HG02938 (cell line): ENCODE results near the gene NEK9.
"Not testable (repeated sequence)": the region's sequence is repeated elsewhere in the genome, so short reads cannot be mapped to it uniquely, and the experiment has no call there.

Source experiments
- ATAC-seq: cut with Tn5 transposase; IDR thresholded peaks from one replicate; pipeline ENCODE4 v1.9.1; 2021; ENCODE audit warnings: mild to moderate bottlenecking, moderate library complexity; ENCODE audit not compliant: unreplicated experiment

Gene NEK9

DNA sequence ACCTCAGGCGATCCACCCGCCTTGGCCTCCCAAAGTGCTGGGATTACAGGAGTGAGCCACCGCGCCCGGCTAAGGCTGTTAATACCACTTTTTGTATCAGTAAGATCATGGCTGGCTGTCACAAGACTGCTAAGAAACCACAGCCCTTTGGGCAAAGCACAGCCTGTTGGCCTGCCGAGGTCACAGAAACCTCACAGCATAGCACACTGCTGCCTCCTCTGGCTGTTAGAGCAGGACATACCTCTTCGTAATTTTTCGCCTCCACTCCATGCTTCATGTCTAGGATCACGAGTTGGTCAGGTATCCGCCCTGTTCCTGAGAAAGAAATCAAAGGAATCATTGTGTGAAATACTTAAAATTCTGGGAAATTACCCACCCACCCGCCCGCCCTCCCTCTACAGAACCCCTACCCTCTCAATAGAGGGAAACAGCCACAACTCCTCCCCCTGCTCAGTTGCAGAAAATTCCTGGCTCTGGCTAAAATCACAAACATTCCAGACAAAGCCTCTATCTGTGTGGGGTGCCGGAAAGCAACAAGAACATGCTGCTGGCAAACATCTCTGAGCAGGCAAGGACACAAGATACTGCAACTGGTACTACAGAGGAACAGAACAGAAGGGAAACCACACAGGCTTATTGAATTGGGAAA lies 20.7 kb upstream of the NEK9 start:
- no peak for ATAC-seq

- ATAC-seq: no peak
These were observed 18.1 kb upstream of the NEK9 start for GRCh38 chr14:75144944-75145343.

DNA sequence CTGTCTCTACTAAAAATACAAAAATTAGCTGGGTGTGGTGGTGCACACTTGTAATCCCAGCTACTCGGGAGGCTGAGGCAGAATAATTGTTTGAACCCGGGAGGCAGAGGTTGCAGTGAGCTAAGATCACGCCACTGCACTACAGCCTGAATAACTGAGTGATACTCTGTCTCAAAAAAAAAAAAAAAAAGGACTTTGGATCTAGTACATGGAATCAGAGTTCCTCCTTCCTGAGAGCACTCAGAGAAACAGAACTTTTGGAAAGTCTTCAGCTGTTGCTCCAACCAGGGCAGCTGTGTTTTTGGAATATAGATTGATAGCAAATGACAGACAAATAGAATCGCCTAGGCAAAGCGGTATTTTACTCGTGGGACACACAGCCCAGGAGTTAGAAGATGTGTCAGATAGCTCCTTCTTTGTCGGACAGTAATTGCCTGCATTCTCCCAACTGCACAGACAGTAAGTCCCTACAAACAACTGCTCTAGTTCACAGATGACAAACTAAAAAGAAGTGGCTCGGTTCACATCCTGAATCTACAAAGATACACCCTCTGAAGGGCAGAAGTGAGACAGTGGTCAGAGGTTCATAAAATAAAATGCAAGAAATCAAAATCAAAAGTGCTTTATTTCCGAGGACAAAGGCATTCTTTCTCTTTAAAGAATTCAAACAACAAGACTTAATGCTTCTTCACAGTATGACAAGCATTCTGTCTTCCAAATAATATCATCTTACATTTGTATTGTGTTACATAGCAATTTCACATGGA lies 17.1 kb upstream of the NEK9 start:
- no peak for ATAC-seq

DNA sequence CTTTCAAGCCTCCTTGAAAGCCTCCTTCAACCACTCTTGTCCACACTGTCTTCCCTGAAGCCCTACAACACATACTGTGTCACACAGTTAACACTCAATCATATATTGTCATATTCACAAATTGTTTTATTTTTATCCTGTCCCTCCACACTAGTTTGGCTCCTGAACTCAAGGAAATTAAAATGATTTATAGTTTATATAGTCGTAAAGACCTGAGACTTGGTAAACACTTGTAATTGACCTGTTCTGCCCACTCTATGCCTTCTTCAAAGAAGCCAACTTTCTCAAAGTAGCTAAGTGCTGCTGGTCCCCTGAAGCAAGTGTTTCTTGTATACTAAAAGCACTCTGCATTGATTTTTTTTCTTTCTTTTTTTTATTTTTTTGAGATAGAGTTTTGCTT lies 15.6 kb upstream of the NEK9 start:
- ATAC-seq: no peak

DNA sequence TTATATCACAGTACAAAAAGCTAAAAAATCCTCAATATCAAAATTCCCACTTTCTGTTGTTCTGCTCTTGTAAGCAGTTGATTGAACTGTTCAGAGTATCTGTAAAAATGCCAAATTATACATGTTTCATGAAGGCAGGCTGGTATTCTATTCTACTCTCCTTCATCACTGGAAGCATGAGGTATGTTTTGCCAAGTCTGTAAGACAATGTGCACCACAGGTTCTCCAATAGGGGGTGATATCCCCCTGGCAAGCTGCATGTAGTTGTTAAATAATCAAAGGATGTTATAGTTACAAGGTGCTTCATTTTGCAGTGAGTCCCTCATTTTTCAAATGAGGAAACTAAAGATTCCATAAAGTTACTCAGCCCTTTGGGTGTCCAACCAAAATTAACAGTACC lies 15.1 kb upstream of the NEK9 start:
- no peak for ATAC-seq

DNA sequence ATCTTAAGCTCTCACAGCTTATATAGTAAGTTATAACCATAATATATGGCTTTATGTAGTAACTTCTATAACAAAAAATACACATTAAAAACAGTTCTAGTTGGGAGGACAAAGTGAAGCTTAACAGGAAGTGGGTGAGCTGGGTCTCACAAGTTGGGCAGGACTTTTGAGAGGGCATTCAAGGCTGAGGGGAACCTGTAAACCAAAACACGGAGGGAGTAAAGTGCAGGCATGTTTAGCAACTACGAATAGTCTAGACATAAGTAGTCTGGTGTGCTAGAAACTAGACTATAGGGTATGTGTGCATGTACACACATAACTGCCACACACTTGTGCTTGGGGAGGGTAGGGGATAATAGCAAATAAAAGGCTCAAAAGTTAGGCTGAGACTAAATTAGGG lies 14.2 kb upstream of the NEK9 start:
- ATAC-seq: no peak

DNA sequence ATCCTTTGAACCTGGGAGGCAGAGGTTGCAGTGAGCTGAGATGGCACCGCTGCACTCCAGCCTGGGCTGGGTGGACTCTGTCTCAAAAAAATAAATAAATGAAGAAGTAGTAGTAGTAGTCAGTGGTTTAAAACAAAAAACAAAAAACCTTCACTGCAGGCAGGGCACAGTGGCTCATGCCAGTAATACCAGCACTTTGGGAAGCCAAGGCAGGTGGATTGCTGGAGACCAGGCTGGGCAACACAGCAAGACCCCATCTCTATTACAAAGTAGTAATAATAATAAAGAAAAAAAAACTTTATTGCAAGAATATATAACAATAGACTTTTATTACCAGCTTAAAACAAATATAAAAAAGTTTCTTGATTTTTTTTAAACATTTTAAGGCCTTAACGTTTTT lies 13.8 kb upstream of the NEK9 start:
- no peak for ATAC-seq

DNA sequence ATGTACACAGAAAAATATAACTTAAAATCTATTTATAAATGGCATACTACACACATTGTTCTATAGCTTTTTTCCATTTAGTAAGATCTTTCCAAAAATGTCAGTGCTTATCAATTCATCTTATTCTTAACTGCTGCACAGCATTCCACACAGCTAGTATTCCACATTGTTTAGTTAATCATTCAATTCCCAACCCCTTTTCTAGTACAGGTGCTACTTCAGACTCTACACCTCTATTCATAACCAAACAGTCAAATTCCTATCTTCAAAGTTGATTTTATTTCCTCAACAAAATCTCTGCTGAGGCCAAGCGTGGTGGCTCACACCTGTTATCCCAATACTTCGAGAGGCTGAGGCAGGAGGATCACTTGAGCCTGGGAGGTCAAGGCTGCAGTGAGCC lies 12.3 kb upstream of the NEK9 start:
- ATAC-seq: no peak

DNA sequence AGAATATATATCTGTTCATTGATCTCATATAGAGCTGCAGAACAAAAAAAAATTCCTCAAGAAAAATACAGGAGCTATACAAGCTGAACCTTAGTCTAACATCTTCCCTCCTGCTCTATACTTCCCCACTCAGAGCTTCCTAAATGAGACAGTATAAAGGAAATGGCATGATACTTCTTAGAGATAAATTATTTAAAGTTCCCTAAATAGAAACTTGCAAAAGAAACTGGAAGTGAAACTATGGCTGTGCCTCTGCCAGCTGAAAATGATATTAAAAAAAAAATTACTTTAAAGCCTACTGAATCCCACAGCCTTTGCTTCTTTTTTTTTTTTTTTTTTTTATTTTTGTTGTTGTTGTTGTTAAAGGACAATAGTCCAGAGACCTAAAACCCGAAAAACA lies 11.6 kb upstream of the NEK9 start:
- no peak for ATAC-seq

DNA sequence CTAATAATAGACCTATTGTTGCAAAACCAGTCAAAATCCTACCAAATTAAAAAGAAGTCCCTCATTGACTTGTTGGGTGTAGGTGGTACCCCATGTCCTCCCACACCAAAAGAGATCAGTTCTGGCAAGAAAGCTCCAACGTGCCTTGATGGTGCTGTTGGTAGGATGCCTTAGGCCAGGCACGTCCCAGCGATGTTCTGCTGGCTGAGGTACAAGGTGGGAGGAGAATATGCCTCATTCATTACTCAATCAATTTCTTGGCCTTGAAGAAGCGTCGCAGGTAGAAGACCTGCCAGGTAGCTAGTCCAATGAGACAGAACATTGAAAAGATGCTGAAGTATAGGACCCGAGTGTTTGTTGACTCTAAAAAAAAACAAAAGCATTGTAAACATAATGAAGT lies 7.8 kb upstream of the NEK9 start:
- no peak for ATAC-seq

DNA sequence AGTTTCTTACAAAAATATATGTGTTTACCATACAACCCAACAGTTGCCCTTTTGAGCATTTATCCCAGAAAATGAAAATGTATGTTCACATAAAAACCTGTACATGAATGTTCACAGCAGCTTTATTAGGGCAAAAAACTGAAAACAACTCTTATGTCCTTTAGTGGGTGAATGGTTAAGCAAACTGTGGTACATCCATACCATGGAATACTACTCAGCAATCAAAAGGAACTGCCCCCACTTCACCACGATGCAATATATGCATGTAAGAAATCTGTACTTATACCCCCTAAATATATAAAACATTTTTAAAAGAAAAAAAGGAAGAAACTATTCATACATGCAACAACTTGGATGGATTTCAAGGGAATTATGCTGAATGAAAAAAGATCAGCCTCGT lies 6.7 kb upstream of the NEK9 start:
- ATAC-seq: no peak

DNA sequence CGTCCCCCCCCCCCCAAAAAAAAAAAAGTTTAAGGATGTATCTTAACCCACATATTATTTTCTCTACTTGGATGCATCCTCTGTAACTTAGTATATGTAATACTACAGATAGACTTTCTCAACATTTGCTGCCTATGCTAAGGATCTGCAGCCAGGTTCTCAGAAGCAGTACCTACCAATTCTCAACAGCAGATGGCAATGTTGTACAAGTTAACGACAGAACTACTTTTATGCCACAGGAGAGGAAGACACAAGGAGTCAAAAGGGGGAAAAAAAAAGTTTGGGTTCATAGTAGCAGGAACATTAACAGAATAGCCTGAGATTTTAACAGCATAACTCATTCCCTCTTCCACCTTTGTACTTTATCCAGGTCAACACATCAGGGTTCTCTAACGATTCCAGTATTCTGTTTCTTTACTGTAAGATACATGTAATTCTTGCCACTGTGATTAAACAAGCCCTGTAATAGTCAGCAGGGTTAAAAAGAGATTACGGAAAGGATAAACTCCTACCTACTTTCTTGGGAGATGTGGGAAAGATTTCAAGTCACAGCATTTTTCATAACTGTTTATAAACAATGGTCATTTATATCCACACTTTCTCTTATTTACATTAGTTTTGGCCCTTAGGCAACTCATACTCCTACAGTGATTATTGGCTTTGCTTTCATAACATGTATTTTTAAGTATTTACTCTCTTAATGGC lies 5.7 kb upstream of the NEK9 start:
- no peak for ATAC-seq

DNA sequence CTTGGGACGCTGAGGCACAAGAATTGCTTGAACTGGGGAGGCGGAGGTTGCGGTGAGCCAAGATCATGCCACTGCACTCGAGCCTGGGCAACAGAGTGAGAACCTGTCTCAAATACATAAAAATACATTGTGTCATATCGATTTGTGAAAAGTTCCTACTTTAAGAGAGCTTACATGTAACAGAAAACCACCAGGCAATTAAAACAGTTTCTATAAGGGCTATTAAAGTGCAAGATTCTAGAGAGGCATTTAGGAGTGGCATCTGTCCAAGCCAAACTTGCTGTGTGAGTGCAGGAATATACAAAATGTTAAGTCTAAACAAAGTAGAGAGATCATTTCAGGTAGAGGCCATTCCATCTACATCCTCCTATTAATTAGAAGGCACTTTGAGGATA lies 1.7 kb upstream of the NEK9 start:
- no peak for ATAC-seq

DNA sequence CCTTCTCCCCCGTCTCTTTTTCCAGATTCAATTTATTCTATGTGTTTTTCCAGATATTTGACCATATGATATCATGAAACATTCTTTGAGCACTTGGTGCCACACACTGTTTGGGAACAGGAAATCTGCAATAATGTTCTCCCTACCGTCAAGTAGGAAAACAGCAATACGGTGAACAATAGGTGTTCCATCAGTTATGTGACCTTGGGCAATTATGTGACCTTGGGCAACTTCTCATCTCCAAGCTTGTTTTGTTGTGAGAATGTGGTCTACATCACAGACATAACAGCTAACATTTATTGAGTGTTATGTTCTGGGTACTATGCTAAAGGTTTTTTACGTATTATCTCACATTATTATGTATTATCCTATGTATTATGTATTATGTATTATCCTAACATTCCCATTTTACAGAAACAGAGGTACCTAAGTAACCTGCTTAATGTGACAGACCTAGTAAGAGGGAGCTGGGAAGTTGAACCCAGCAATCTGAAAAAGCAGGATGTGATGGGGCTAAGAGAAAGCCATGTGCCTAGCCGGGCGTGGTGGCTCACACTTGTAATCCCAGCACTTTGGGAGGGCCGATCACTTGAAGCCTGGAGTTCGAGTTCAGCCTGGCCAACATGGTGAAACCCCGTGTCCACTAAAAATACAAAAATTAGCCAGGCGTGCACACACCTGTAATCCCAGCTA lies 1.2 kb upstream of the NEK9 start:
- no peak for ATAC-seq

GRCh38 chr14:75127474-75127820 lies 599 bp upstream of the NEK9 start:
- ATAC-seq: not testable (repeated sequence)

GRCh38 chr14:75126121-75126544 lies 715 bp downstream of the NEK9 start:
- ATAC-seq: no peak

DNA sequence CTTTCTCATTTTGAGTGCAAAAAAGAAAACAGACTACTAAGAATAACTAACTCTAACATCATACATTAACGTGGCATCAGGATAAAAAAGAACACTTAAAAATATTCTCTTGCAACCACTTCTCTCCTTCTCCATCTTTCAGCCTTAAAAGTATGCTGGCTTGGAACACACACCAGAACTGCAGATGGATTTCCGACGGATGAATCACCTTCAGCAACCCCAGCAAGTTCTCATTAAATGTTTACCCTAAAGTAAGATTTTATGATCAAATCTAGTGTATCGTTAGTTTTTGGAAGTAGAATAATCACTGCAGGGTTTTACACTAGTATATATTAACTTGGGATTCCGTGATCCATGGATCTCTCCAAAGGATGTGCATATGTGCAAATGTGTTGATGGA lies 1.2 kb downstream of the NEK9 start:
- ATAC-seq: no peak

GRCh38 chr14:75123991-75124390 lies 2.9 kb downstream of the NEK9 start:
- no peak for ATAC-seq

GRCh38 chr14:75121552-75121951 lies 5.3 kb downstream of the NEK9 start:
- ATAC-seq: no peak

DNA sequence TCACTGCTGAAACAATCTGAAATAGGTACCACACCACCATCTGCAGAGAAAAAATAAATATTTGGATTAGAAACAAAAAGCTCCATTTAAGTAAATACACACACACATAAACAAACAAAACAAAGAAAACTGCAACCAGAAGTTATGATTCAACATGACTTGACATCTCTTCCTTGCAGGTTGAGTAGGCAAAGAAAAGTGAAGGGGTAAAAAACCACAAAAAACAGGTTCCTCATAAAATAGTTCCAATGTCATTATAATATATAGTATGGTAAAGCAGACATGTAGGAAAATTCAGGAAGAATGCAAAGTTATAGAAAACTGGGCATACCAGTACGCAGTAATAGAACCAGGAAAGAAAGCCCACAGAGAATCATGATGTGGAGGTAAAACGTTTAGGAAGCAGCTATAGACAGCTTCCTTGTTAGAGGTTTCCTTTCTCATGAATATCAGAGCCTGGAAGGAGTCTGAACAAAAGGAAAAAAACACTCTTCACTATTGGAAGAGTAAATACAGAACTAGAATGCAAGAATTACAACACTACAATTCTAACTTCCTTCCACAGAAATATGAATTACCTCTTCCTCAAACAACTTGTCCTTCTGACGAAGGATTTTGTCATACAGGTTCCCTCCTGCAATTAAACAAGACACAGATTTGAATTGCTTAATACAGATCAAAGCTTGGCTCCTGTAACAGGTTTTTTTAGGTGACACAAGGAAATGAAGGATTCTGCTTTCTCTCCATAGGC lies 6.1 kb downstream of the NEK9 start:
- ATAC-seq: no peak

DNA sequence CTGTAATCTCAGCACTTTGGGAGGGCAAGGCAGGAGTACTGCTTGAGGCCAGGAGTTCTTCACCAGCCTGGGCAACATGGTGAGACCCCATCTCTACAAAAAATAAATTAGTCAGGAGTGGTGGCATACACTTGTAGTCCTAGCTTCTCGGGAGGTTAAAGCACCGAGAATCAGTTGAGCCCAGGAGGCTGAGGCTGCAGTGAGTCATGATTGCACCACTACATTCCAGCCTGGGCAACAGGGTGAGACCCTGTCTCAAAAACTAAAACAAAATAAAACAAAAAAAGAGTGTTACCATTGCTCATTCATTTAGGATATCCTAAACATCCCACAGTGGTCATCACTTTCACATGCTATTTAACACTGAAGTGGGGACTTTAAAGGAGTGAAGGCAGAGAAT lies 7.8 kb downstream of the NEK9 start:
- no peak for ATAC-seq
